B cell (primary cell): ENCODE measurements around the gene CGRRF1. TPM values are rescaled to one million over a fixed set of nuclear protein-coding genes. Genes with fewer than 3 reads are reported as not detected.

Experiments
- ATAC-seq: fragments of 200-7000 bp; cut with Tn5 transposase; one replicate; pipeline ENCODE4 v1.10.0; 2021; ENCODE audit warnings: low read depth, mild to moderate bottlenecking, moderate number of reproducible peaks, moderate library complexity
- CTCF ChIA-PET: fragments of 350-600 bp; sonication (Branson Sonifier 250); formaldehyde crosslinking; loops from one replicate; lab custom pipeline; 2021; ENCODE audit warnings: antibody characterized with exemption, inconsistent platforms; lab: Charles Lee
- POLR2A ChIA-PET: fragments of 350-600 bp; sonication (Branson Sonifier 250); formaldehyde crosslinking; loops from one replicate; lab custom pipeline; 2021; ENCODE audit warnings: antibody characterized with exemption; lab: Charles Lee
- DNase-seq: peaks from one replicate; pipeline ENCODE4 v3.0.0; 2013
- H2AFZ ChIP-seq: 2 replicates; pipeline ENCODE4 v1.6.1; 2012; ENCODE audit warnings: mild to moderate bottlenecking, low read depth, low read length; ENCODE audit not compliant: insufficient read depth, poor library complexity, severe bottlenecking
- H3K27ac ChIP-seq, 2 donors: 1 replicate in 1 of 2; 2 replicates in 1 of 2; pipeline ENCODE4 v1.5.1; 2012 to 2013; ENCODE audit warnings: low read length in 2 of 2, mild to moderate bottlenecking in 2 of 2, moderate library complexity in 1 of 2
- H3K27me3 ChIP-seq, 4 experiments: fragments of 200-600 bp in 1 of 4; sonication (generic) in 1 of 4; replicated peaks in 1 of 4; 1 replicate in 2 of 4; 2 replicates in 2 of 4; pipeline versions ENCODE4 v1.6.1 to v1.7.0; 2013 to 2016; ENCODE audit warnings: low read length in 3 of 4, mild to moderate bottlenecking in 2 of 4, mixed read lengths in 1 of 4, moderate library complexity in 1 of 4; ENCODE audit not compliant: insufficient read depth in 4 of 4, control insufficient read depth in 3 of 4; ENCODE audit errors: control extremely low read depth in 1 of 4
- H3K36me3 ChIP-seq, 2 experiments: replicated peaks in 1 of 2; 1 replicate in 1 of 2; 2 replicates in 1 of 2; pipeline versions ENCODE4 v1.6.1 to v1.7.1; 2013; ENCODE audit warnings: low read length in 1 of 2; ENCODE audit not compliant: insufficient read depth in 2 of 2, control insufficient read depth in 1 of 2; ENCODE audit errors: control extremely low read depth in 1 of 2, extremely low read depth in 1 of 2
- H3K4me1 ChIP-seq, 2 donors: fragments of 200-600 bp in 1 of 2; sonication (generic) in 1 of 2; 1 replicate in 1 of 2; 2 replicates in 1 of 2; pipeline versions ENCODE4 v1.5.1 to v1.6.1; 2013 to 2017; ENCODE audit warnings: low read length in 2 of 2; ENCODE audit not compliant: control insufficient read depth in 2 of 2, insufficient read depth in 2 of 2
- H3K4me2 ChIP-seq: replicated peaks from 2 replicates; pipeline ENCODE3; 2012; ENCODE audit warnings: mild to moderate bottlenecking, low read depth, low read length; ENCODE audit not compliant: poor library complexity, severe bottlenecking
- H3K4me3 ChIP-seq, 5 experiments: fragments of 200-600 bp in 1 of 5; sonication (generic) in 1 of 5; 1 replicate in 3 of 5; 2 replicates in 2 of 5; pipeline versions ENCODE4 v1.5.1 to v1.7.0; 2011 to 2016; ENCODE audit warnings: low read length in 4 of 5, mild to moderate bottlenecking in 4 of 5, low read depth in 2 of 5, control low read depth in 1 of 5, moderate library complexity in 1 of 5; ENCODE audit not compliant: insufficient read depth in 1 of 5; ENCODE audit errors: control extremely low read depth in 1 of 5, extremely low read depth in 1 of 5
- H3K79me2 ChIP-seq: fragments of 200-600 bp; sonication (generic); one replicate; pipeline ENCODE4 v1.6.0; 2016; ENCODE audit warnings: low read length; ENCODE audit not compliant: control insufficient read depth, insufficient read depth
- H3K9ac ChIP-seq: fragments of 200-600 bp; sonication (generic); 2 replicates; pipeline ENCODE4 v1.6.1; 2017; ENCODE audit warnings: mild to moderate bottlenecking, low read length, moderate library complexity
- H3K9me3 ChIP-seq, 3 donors: one replicate each; pipeline versions ENCODE4 v1.6.1 to v1.7.1; 2013; ENCODE audit warnings: low read length in 2 of 3; ENCODE audit not compliant: control insufficient read depth in 2 of 3, insufficient read depth in 1 of 3; ENCODE audit errors: control extremely low read depth in 1 of 3
- H4K20me1 ChIP-seq: 2 replicates; pipeline ENCODE4 v1.6.0; 2012; ENCODE audit warnings: mild to moderate bottlenecking, low read length; ENCODE audit not compliant: insufficient read depth, control insufficient read depth, poor library complexity, severe bottlenecking
- H3K27ac Mint-ChIP-seq: one replicate; pipeline ENCODE4 v1.8.0; 2021; ENCODE audit warnings: mixed read lengths
- H3K27me3 Mint-ChIP-seq: one replicate; pipeline ENCODE4 v1.8.0; 2021; ENCODE audit warnings: mixed read lengths
- H3K4me1 Mint-ChIP-seq: one replicate; pipeline ENCODE4 v1.8.0; 2021; ENCODE audit warnings: mixed read lengths
- H3K4me3 Mint-ChIP-seq: one replicate; pipeline ENCODE4 v1.8.0; 2021; ENCODE audit warnings: mixed read lengths
- H3K9me3 Mint-ChIP-seq: one replicate; pipeline ENCODE4 v1.8.0; 2022; ENCODE audit warnings: mixed read lengths; ENCODE audit not compliant: insufficient read depth
- EZH2 ChIP-seq: IDR thresholded peaks from 2 replicates; pipeline ENCODE4 v1.6.1; 2012; ENCODE audit warnings: borderline replicate concordance, low read depth, mild to moderate bottlenecking, moderate library complexity, low read length; ENCODE audit not compliant: insufficient read depth, poor library complexity, severe bottlenecking
- WGBS: methylation state at CpG from one replicate; pipeline ENCODE4 v1.1.5; 2013; ENCODE audit warnings: missing lambda C conversion rate; ENCODE audit not compliant: insufficient coverage; 5-methylcytosine and 5-hydroxymethylcytosine counted together
- intact Hi-C: fragments of 100-400 bp; cut with micrococcal nuclease; formaldehyde crosslinking; loops from one replicate; pipeline ENCODE4 v1.10.0; 2022
- polyA plus RNA-seq: library from polyadenylated mRNA; depleted of rRNA; stranded (reverse); fragments of >200 nt; gene quantifications from 2 replicates; pipeline ENCODE4 v1.2.3, GENCODE V29; 2012
- total RNA-seq, 2 donors: library from RNA; stranded (reverse); fragments of 120-200 nt in 1 of 2; gene quantifications; 1 replicate in 1 of 2; 2 replicates in 1 of 2; pipeline versions ENCODE4 v1.2.3 to v1.2.4, GENCODE V29; 2013 to 2022
- TF ChIP-seq, protein P1 (sequence below): fragments of 200-600 bp; IDR thresholded peaks from one replicate; pipeline ENCODE4 v1.8.0; 2022; ENCODE audit warnings: antibody characterized with exemption, mild to moderate bottlenecking

Gene CGRRF1
- total and polyA plus RNA-seq, 2 donors (not counting 1 experiment from before 2014, with no cell fraction given): 10.0 to 15.8 TPM

DNA sequence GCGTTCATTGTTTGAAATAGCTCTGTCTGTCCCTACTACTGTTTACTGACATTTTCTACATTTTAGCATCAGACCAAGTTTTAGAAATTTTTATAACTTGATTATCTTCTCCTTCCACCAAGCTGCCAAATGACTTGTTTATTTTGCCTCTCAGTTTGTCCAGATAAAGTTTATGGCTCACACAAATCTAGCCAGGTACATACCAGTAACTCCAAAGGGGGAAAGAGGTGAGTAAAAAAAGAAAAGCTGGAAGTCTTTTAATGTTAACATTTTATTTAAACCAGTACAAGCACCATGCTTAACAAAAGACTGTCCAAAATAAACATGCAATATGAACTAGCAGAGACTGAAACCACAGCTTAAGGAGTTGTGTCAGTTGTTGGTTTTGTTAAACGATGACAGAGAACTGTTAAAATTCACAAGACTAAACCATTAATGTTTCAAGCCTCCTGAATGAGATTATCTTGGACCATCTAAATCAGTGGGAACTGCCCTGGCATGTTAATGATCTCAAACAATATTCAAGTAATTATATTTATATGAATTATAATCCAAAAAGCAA, 35.4 kb upstream of the CGRRF1 start:
- Histone ChIP-seq H3K27ac (no peak overlapping the region), H3K9ac (no peak overlapping the region), H3K9me3 (no peaks in the 10 kb centered on the region), H3K36me3 (peaks cover 0 to 23% of the 10 kb centered on the region in 2 experiments), H3K4me3 (no peak overlapping the region), H4K20me1 (no peaks in the 10 kb centered on the region), H3K79me2 (peaks cover 8% of the 10 kb centered on the region), H3K27me3 (no peaks in the 10 kb centered on the region), H3K4me2 (no peak overlapping the region), H2AFZ (no peak overlapping the region), H3K4me1 (no peaks in the 10 kb centered on the region)
- Mint-ChIP-seq H3K27ac (no peak overlapping the region), H3K4me1 (peaks cover 12% of the 10 kb centered on the region), H3K9me3 (no peaks in the 10 kb centered on the region), H3K27me3 (no peaks in the 10 kb centered on the region), H3K4me3 (no peak overlapping the region)
- ATAC-seq (no peak), DNase-seq (no peak)
- ChIA-PET CTCF (no interaction called here), POLR2A (no interaction called here)
- intact Hi-C loops: no loop called here
- TF ChIP-seq, protein P1, sequence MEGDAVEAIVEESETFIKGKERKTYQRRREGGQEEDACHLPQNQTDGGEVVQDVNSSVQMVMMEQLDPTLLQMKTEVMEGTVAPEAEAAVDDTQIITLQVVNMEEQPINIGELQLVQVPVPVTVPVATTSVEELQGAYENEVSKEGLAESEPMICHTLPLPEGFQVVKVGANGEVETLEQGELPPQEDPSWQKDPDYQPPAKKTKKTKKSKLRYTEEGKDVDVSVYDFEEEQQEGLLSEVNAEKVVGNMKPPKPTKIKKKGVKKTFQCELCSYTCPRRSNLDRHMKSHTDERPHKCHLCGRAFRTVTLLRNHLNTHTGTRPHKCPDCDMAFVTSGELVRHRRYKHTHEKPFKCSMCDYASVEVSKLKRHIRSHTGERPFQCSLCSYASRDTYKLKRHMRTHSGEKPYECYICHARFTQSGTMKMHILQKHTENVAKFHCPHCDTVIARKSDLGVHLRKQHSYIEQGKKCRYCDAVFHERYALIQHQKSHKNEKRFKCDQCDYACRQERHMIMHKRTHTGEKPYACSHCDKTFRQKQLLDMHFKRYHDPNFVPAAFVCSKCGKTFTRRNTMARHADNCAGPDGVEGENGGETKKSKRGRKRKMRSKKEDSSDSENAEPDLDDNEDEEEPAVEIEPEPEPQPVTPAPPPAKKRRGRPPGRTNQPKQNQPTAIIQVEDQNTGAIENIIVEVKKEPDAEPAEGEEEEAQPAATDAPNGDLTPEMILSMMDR: no peak
- TF ChIP-seq EZH2: no peak
- no CpG with 5 or more reads among the region's 2 CpGs for WGBS

DNA sequence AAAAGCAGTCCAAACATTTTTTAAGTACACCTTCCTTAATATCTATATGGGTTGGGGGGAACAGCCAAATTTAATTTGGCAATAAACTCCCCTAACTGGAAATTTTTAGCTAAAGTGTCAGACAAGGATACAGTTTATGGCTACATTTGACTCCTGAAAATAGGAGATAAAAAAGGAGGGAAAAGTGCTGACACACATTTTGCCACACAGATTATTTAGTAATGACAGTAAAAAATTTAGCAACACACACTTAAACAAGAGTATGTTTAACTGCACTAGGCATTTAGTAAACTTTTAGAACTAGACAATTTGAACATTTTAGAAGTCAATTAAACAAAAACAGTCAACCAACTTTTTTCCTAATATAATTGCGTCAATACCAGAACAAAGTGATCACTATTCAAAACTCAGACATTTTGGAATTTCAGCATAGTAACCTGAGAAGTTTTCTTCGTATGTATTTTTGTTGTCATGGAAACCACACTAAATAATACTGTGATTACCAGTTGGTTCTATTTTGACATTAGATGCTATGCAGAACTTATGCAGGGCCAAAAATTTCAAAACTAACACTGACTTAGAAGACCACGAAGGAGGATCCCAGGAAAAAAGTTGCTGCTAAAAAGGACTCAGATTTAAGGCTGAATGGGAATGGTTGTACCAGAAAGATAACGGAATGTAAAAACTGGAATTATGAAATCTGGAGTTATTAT, 34.4 kb upstream of the CGRRF1 start:
- DNase-seq (no peak), ATAC-seq (no peak)
- no peaks in the 10 kb centered on the region for H4K20me1 ChIP-seq
- no peak for TF ChIP-seq EZH2
- Mint-ChIP-seq H3K27ac (no peak overlapping the region), H3K27me3 (no peaks in the 10 kb centered on the region), H3K4me3 (no peak overlapping the region), H3K9me3 (no peaks in the 10 kb centered on the region), H3K4me1 (peaks cover 12% of the 10 kb centered on the region)
- H3K27me3 ChIP-seq: no peaks in the 10 kb centered on the region
- no peak overlapping the region for H3K27ac ChIP-seq
- 100% methylated on average over 1 of the region's 4 CpGs for WGBS
- H3K4me2 ChIP-seq: no peak overlapping the region
- H3K9me3 ChIP-seq: no peaks in the 10 kb centered on the region
- H3K4me3 ChIP-seq: no peak overlapping the region
- H3K9ac ChIP-seq: no peak overlapping the region
- H3K79me2 ChIP-seq: peaks cover 8% of the 10 kb centered on the region
- H3K4me1 ChIP-seq: no peaks in the 10 kb centered on the region
- ChIA-PET POLR2A (no interaction called here), CTCF (no interaction called here)
- intact Hi-C loops: no loop called here
- H3K36me3 ChIP-seq: peaks cover 0 to 23% of the 10 kb centered on the region in 2 experiments
- H2AFZ ChIP-seq: no peak overlapping the region
